K562 (cell line): ENCODE results near the gene PKHD1. TPM values are rescaled to one million over a fixed set of nuclear protein-coding genes. Genes with fewer than 3 reads are reported as not detected.
A peak's percentile ranks its signal among the peaks of the same experiment; 100 is the strongest.

Experiments
- AFF4 ChIP-seq: sonication (generic); formaldehyde crosslinking; IDR thresholded peaks from 2 replicates; pipeline ENCODE4 v1.8.0; 2023; ENCODE audit warnings: mild to moderate bottlenecking, missing genetic modification reagents
- E2F4 ChIP-seq: sonication (generic); formaldehyde crosslinking; IDR thresholded peaks from 2 replicates; pipeline ENCODE4 v1.8.0; 2022; ENCODE audit warnings: mild to moderate bottlenecking, low read depth, missing genetic modification reagents
- E2F5 ChIP-seq: sonication (generic); formaldehyde crosslinking; IDR thresholded peaks from 2 replicates; pipeline ENCODE4 v1.8.0; 2022; ENCODE audit warnings: mild to moderate bottlenecking, missing genetic modification reagents
- E2F8 ChIP-seq: fragments of 450-650 bp; IDR thresholded peaks from 2 replicates; pipeline ENCODE4 v1.7.1; 2018; ENCODE audit warnings: mild to moderate bottlenecking, low read depth; ENCODE audit not compliant: partially characterized antibody
- GMEB1 ChIP-seq: fragments of 250-450 bp; sonication (Bioruptor Pico); IDR thresholded peaks from 2 replicates; pipeline ENCODE4 v1.4.0; 2020; ENCODE audit warnings: mild to moderate bottlenecking
- HINFP ChIP-seq: fragments of 450-650 bp; conservative IDR thresholded peaks from 2 replicates; pipeline ENCODE4 v1.6.1; 2016; ENCODE audit warnings: missing genetic modification characterization, low read depth, mild to moderate bottlenecking, control low read depth, missing compliant biosample characterization
- ILK ChIP-seq: fragments of 450-650 bp; IDR thresholded peaks from 2 replicates; pipeline ENCODE4 v1.6.1; 2016; ENCODE audit warnings: missing genetic modification characterization, low read depth, mild to moderate bottlenecking, missing compliant biosample characterization, moderate library complexity, borderline replicate concordance
- NELFE ChIP-seq: IDR thresholded peaks from 2 replicates; pipeline ENCODE4 v1.6.1; 2011; ENCODE audit warnings: mild to moderate bottlenecking; ENCODE audit not compliant: insufficient read depth, insufficient read length
- NKRF ChIP-seq: fragments of 450-650 bp; IDR thresholded peaks from 2 replicates; pipeline ENCODE4 v1.6.1; 2016; ENCODE audit warnings: borderline replicate concordance
- RB1 ChIP-seq: fragments of 450-650 bp; IDR thresholded peaks from 2 replicates; pipeline ENCODE4 v1.6.1; 2017; ENCODE audit warnings: low read depth, mild to moderate bottlenecking
- STAT5A ChIP-seq: IDR thresholded peaks from 2 replicates; pipeline ENCODE4 v1.6.1; 2012; ENCODE audit warnings: low read length, inconsistent platforms, borderline replicate concordance
- TFAM ChIP-seq: fragments of 250-450 bp; sonication (Bioruptor Pico); conservative IDR thresholded peaks from 2 replicates; pipeline ENCODE4 v1.5.0; 2021; ENCODE audit warnings: mild to moderate bottlenecking, moderate library complexity
- ZNF76 ChIP-seq: fragments of 250-450 bp; sonication (Bioruptor Pico); IDR thresholded peaks from 2 replicates; pipeline ENCODE4 v1.4.0; 2020; ENCODE audit warnings: mild to moderate bottlenecking, moderate library complexity, borderline replicate concordance
- polyA plus RNA-seq, 8 experiments: library from polyadenylated mRNA; depleted of rRNA in 4 of 8; stranded (reverse) in 5 of 8; unstranded in 3 of 8; fragments of >200 nt; fragmentation: Nextera tagmentation in 2 of 8; fragmentation: Illumina TruSeq in 1 of 8; extraction: Ambion mirVana in 2 of 8; extraction: Trizol in 1 of 8; gene quantifications; 2 replicates each; pipeline versions ENCODE4 v1.2.1 to v1.2.3, GENCODE V29; 2011 to 2014; ENCODE audit warnings: inconsistent platforms in 1 of 8, missing spikeins in 1 of 8
- total RNA-seq, 7 experiments: library from RNA; depleted of rRNA in 6 of 7; stranded (reverse); fragments of >200 nt in 6 of 7; fragmentation: Illumina TruSeq in 2 of 7; extraction: Trizol in 2 of 7; gene quantifications; 2 replicates each; pipeline versions ENCODE4 v1.2.1 to v1.2.3, GENCODE V29; 2011 to 2021; ENCODE audit warnings: low replicate concordance in 1 of 7

The PKHD1 gene
- total and polyA plus RNA-seq, 9 of the 15 experiments (the other 6 are each of a cell fraction or from before 2014, with no cell fraction given), result 0.01 to 0.04 (median 0.01) TPM; not detected in 6

GRCh38 chr6:51913265-51913664 lies 174.1 kb downstream of the PKHD1 start (continued):
- TF ChIP-seq E2F8, result no peak
- peak; percentile 35; the same call in 1 of the 2 replicates for TF ChIP-seq STAT5A
- no peak for TF ChIP-seq AFF4 (CRISPR knock-in tag)
- no peak for TF ChIP-seq ZNF76
- no peak for TF ChIP-seq E2F4 (CRISPR knock-in tag)
- no peak for TF ChIP-seq NKRF
- no peak for TF ChIP-seq ILK
- TF ChIP-seq GMEB1, result no peak
- TF ChIP-seq NELFE, result no peak
- no peak for TF ChIP-seq HINFP
- TF ChIP-seq E2F5 (CRISPR knock-in tag), result no peak
- no peak for TF ChIP-seq TFAM (CRISPR knock-in tag)
- TF ChIP-seq RB1, result no peak
